Smooth muscle cell (in vitro differentiated cells): ENCODE data around the gene DLST. TPM values are rescaled to one million over a fixed set of nuclear protein-coding genes. Genes with fewer than 3 reads are reported as not detected.

Experiments
- DNase-seq: peaks from one replicate; lab custom pipeline; 2025; ENCODE audit not compliant: unreplicated experiment; lab: John Stamatoyannopoulos, UW
- H2AFZ ChIP-seq: fragments of 200-600 bp; sonication (generic); 2 replicates; pipeline ENCODE4 v1.6.0; 2016; ENCODE audit warnings: antibody characterized with exemption, low read depth, mild to moderate bottlenecking
- H3F3A ChIP-seq: fragments of 200-600 bp; sonication (generic); 2 replicates; pipeline ENCODE4 v1.6.0; 2017; ENCODE audit warnings: antibody characterized with exemption, low read depth
- H3K27ac ChIP-seq: fragments of 200-600 bp; sonication (generic); 2 replicates; pipeline ENCODE4 v1.5.1; 2016; ENCODE audit warnings: low read depth, mild to moderate bottlenecking
- H3K27me3 ChIP-seq: fragments of 200-600 bp; sonication (generic); 2 replicates; pipeline ENCODE4 v1.6.1; 2016; ENCODE audit warnings: low read depth, mild to moderate bottlenecking
- H3K36me3 ChIP-seq: fragments of 200-600 bp; sonication (generic); 2 replicates; pipeline ENCODE4 v1.5.1; 2016; ENCODE audit warnings: low read depth
- H3K4me1 ChIP-seq: fragments of 200-600 bp; sonication (generic); 2 replicates; pipeline ENCODE4 v1.5.1; 2016; ENCODE audit warnings: low read depth
- H3K4me2 ChIP-seq: fragments of 200-600 bp; sonication (generic); 2 replicates; pipeline ENCODE4 v1.6.0; 2016; ENCODE audit warnings: mild to moderate bottlenecking
- H3K4me3 ChIP-seq: fragments of 200-600 bp; sonication (generic); 2 replicates; pipeline ENCODE4 v1.5.1; 2016; ENCODE audit warnings: mild to moderate bottlenecking
- H3K79me2 ChIP-seq: fragments of 200-600 bp; sonication (generic); 2 replicates; pipeline ENCODE4 v1.6.0; 2016; ENCODE audit warnings: low read depth, mild to moderate bottlenecking
- H3K9ac ChIP-seq: fragments of 200-600 bp; sonication (generic); 2 replicates; pipeline ENCODE4 v1.6.0; 2016; ENCODE audit warnings: low read depth
- H3K9me3 ChIP-seq: fragments of 200-600 bp; sonication (generic); replicated peaks from 2 replicates; pipeline ENCODE4 v1.5.1; 2016; ENCODE audit warnings: low read depth
- H4K20me1 ChIP-seq: fragments of 200-600 bp; sonication (generic); 2 replicates; pipeline ENCODE4 v1.6.0; 2016; ENCODE audit warnings: low read depth
- WGBS: methylation state at CpG from one replicate; pipeline ENCODE4 v1.1.7; 2016; ENCODE audit warnings: low lambda C conversion rate; 5-methylcytosine and 5-hydroxymethylcytosine counted together
- polyA plus RNA-seq: library from polyadenylated mRNA; unstranded; fragments of >200 nt; fragmentation: Nextera tagmentation; extraction: Ambion mirVana; gene quantifications from 2 replicates; pipeline ENCODE4 v1.2.1, GENCODE V29; 2016
- total RNA-seq: library from RNA; depleted of rRNA; stranded (reverse); fragments of >200 nt; gene quantifications from 2 replicates; pipeline ENCODE4 v1.2.3, GENCODE V29; 2014
- TF ChIP-seq, protein P1 (sequence below): fragments of 200-600 bp; sonication (generic); IDR thresholded peaks from 2 replicates; pipeline ENCODE4 v1.5.1; 2017; ENCODE audit warnings: borderline replicate concordance, mild to moderate bottlenecking, antibody characterized with exemption; ENCODE audit not compliant: insufficient read depth, poor library complexity, severe bottlenecking

Gene DLST
- total and polyA plus RNA-seq, 2 experiments from 2014 or later, result 4.9 to 46.9 TPM

DNA sequence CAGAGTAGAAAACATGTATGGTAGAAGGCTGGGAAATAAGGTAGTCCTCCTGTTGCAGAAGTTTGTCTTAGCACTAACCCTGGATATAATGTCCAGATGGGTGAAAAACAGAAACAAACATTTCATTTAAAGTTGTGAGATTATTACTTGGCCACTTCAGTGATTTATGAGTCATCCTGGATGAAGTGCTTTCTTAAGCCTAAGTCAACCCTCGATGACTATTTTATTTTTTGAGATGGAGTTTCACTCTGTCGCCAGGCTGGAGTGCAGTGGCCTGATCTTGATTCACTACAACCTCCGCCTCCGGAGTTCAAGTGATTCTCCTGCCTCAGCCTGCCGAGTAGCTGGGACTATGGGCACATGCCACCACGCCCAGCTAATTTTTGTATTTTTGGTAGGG is 10.2 kb downstream of the DLST start:
- Histone ChIP-seq H2AFZ (no peak overlapping the region), H3K36me3 (peaks cover 20% of the 10 kb centered on the region), H3K9ac (no peak overlapping the region), H3K4me1 (no peaks in the 10 kb centered on the region), H3K4me3 (no peak overlapping the region), H3K4me2 (no peak overlapping the region), H3K27ac (no peak overlapping the region), H3K9me3 (no peaks in the 10 kb centered on the region), H3F3A (no peaks in the 10 kb centered on the region), H4K20me1 (peaks cover 89% of the 10 kb centered on the region), H3K79me2 (peaks cover 18% of the 10 kb centered on the region), H3K27me3 (no peaks in the 10 kb centered on the region)
- no peak for DNase-seq
- TF ChIP-seq, protein P1, sequence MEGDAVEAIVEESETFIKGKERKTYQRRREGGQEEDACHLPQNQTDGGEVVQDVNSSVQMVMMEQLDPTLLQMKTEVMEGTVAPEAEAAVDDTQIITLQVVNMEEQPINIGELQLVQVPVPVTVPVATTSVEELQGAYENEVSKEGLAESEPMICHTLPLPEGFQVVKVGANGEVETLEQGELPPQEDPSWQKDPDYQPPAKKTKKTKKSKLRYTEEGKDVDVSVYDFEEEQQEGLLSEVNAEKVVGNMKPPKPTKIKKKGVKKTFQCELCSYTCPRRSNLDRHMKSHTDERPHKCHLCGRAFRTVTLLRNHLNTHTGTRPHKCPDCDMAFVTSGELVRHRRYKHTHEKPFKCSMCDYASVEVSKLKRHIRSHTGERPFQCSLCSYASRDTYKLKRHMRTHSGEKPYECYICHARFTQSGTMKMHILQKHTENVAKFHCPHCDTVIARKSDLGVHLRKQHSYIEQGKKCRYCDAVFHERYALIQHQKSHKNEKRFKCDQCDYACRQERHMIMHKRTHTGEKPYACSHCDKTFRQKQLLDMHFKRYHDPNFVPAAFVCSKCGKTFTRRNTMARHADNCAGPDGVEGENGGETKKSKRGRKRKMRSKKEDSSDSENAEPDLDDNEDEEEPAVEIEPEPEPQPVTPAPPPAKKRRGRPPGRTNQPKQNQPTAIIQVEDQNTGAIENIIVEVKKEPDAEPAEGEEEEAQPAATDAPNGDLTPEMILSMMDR, result no peak
- 68% methylated on average over 6 of the region's 6 CpGs for WGBS

DNA sequence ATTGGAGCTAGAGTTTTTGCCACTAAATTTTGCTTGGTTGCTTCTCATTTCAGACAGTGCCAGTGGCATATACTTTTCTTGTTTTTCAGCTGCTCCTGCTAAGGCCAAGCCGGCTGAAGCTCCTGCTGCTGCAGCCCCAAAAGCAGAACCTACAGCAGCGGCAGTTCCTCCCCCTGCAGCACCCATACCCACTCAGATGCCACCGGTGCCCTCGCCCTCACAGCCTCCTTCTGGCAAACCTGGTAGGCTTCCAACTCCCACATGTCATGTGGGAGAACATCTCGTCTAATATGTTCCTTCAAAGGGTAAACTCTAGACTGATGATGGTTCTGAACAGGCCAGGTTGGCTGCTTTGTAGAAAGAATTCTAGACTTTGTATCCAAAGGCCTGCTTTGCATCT is 11.0 kb downstream of the DLST start:
- TF ChIP-seq, protein P1, result no peak
- 90% methylated on average over 5 of the region's 5 CpGs for WGBS
- no peaks in the 10 kb centered on the region for H3K27me3 ChIP-seq
- no peak overlapping the region for H3K9ac ChIP-seq
- no peak overlapping the region for H3K27ac ChIP-seq
- H3K4me1 ChIP-seq, result no peaks in the 10 kb centered on the region
- H3K79me2 ChIP-seq, result peaks cover 9% of the 10 kb centered on the region
- no peaks in the 10 kb centered on the region for H3K9me3 ChIP-seq
- no peak overlapping the region for H3K4me2 ChIP-seq
- H4K20me1 ChIP-seq, result peaks cover 89% of the 10 kb centered on the region
- no peak overlapping the region for H2AFZ ChIP-seq
- no peak for DNase-seq
- H3F3A ChIP-seq, result no peaks in the 10 kb centered on the region
- peaks cover 23% of the 10 kb centered on the region for H3K36me3 ChIP-seq
- no peak overlapping the region for H3K4me3 ChIP-seq

DNA sequence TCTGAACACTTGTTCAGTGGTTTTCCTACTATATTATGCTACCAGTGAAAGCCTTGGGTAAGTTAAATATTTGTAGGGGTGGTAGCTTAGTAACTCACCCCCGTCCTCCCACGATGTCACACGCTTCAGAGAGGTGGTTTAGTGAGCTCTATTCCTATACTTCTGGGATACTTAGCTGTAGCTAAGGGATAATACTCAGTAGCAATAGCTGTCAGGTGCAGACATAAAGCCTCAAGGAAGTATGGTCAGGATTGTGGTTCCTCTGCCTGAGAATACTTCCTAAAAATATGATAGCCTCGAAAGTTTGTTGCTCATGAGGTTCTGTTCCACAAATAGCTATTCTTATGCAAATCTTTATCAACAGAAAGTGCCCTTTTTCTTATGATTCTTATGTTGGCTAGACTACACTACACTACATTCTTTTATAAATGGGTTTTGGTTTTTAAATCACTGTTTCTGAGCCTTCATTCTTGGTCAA is 11.9 kb downstream of the DLST start:
- no peaks in the 10 kb centered on the region for H3F3A ChIP-seq
- H3K27ac ChIP-seq, result no peak overlapping the region
- no peak for DNase-seq
- WGBS, result 86% methylated on average over 4 of the region's 4 CpGs
- no peaks in the 10 kb centered on the region for H3K27me3 ChIP-seq
- H3K9me3 ChIP-seq, result no peaks in the 10 kb centered on the region
- H3K4me1 ChIP-seq, result no peaks in the 10 kb centered on the region
- peaks cover 89% of the 10 kb centered on the region for H4K20me1 ChIP-seq
- H3K36me3 ChIP-seq, result peaks cover 23% of the 10 kb centered on the region
- H3K4me2 ChIP-seq, result no peak overlapping the region
- H3K4me3 ChIP-seq, result no peak overlapping the region
- no peak overlapping the region for H3K9ac ChIP-seq
- no peak overlapping the region for H2AFZ ChIP-seq
- TF ChIP-seq, protein P1, result no peak
- H3K79me2 ChIP-seq, result peaks cover 2% of the 10 kb centered on the region

GRCh38 chr14:74896400-74896799 is 14.7 kb downstream of the DLST start:
- 93% methylated on average over 3 of the region's 3 CpGs for WGBS
- Histone ChIP-seq H3K36me3 (peaks cover 40% of the 10 kb centered on the region), H3K9me3 (no peaks in the 10 kb centered on the region), H4K20me1 (peaks cover 74% of the 10 kb centered on the region), H3K9ac (no peak overlapping the region), H3F3A (no peaks in the 10 kb centered on the region), H3K27me3 (no peaks in the 10 kb centered on the region), H3K79me2 (no peaks in the 10 kb centered on the region), H3K27ac (no peak overlapping the region), H3K4me1 (no peaks in the 10 kb centered on the region), H2AFZ (no peak overlapping the region), H3K4me2 (no peak overlapping the region), H3K4me3 (no peak overlapping the region)
- TF ChIP-seq, protein P1, result no peak
- no peak for DNase-seq
